Measurements from ENCODE around the gene RERE. TPM values are rescaled to one million over a fixed set of nuclear protein-coding genes. Genes with fewer than 3 reads are reported as not detected.

RERE gene
- total RNA-seq, 1 donor from 2014 or later: 76.8 TPM

GRCh38 chr1:8666389-8667167, 150.9 kb downstream of the RERE start:
- no peak for TF ChIP-seq CTCF (IDR thresholded peaks at IDR 0.05)
- Mint-ChIP-seq H3K27ac (ENCODE audit: unreplicated experiment) (peak overlapping the region; percentile 61), H3K36me3 (ENCODE audit: unreplicated experiment) (no peaks in the 10 kb centered on the region), H3K4me1 (ENCODE audit: unreplicated experiment) (peaks cover 14% of the 10 kb centered on the region), H3K4me3 (ENCODE audit: unreplicated experiment) (peak overlapping the region; percentile 5), H3K9me3 (ENCODE audit: unreplicated experiment) (no peaks in the 10 kb centered on the region), H3K27me3 (ENCODE audit: unreplicated experiment) (no peaks in the 10 kb centered on the region)
- DNase-seq (ENCODE audit: extremely low spot score, unreplicated experiment): no peak

- Mint-ChIP-seq H3K4me3 (ENCODE audit: unreplicated experiment) (no peak overlapping the region), H3K9me3 (ENCODE audit: unreplicated experiment) (no peaks in the 10 kb centered on the region), H3K36me3 (ENCODE audit: unreplicated experiment) (no peaks in the 10 kb centered on the region), H3K27ac (ENCODE audit: unreplicated experiment) (no peak overlapping the region), H3K4me1 (ENCODE audit: unreplicated experiment) (peaks cover 8% of the 10 kb centered on the region), H3K27me3 (ENCODE audit: unreplicated experiment) (no peaks in the 10 kb centered on the region)
- no peak for DNase-seq (ENCODE audit: extremely low spot score, unreplicated experiment)
- TF ChIP-seq CTCF (IDR thresholded peaks at IDR 0.05): no peak
These were observed 151.6 kb downstream of the RERE start for GRCh38 chr1:8665833-8666232.

- Mint-ChIP-seq H3K4me3 (ENCODE audit: unreplicated experiment) (no peak overlapping the region), H3K36me3 (ENCODE audit: unreplicated experiment) (no peaks in the 10 kb centered on the region), H3K27ac (ENCODE audit: unreplicated experiment) (no peak overlapping the region), H3K9me3 (ENCODE audit: unreplicated experiment) (no peaks in the 10 kb centered on the region), H3K4me1 (ENCODE audit: unreplicated experiment) (peaks cover 1% of the 10 kb centered on the region), H3K27me3 (ENCODE audit: unreplicated experiment) (no peaks in the 10 kb centered on the region)
- TF ChIP-seq CTCF (IDR thresholded peaks at IDR 0.05): no peak
- DNase-seq (ENCODE audit: extremely low spot score, unreplicated experiment): no peak
These were observed 152.6 kb downstream of the RERE start for GRCh38 chr1:8664887-8665286.

GRCh38 chr1:8663915-8664329, 153.5 kb downstream of the RERE start:
- no peak for DNase-seq (ENCODE audit: extremely low spot score, unreplicated experiment)
- no peak overlapping the region for H3K4me3 Mint-ChIP-seq (ENCODE audit: unreplicated experiment)
- no peaks in the 10 kb centered on the region for H3K9me3 Mint-ChIP-seq (ENCODE audit: unreplicated experiment)
- no peak for TF ChIP-seq CTCF (IDR thresholded peaks at IDR 0.05)
- no peak overlapping the region for H3K27ac Mint-ChIP-seq (ENCODE audit: unreplicated experiment)
- H3K27me3 Mint-ChIP-seq (ENCODE audit: unreplicated experiment): no peaks in the 10 kb centered on the region
- H3K36me3 Mint-ChIP-seq (ENCODE audit: unreplicated experiment): no peaks in the 10 kb centered on the region
- peaks cover 8% of the 10 kb centered on the region for H3K4me1 Mint-ChIP-seq (ENCODE audit: unreplicated experiment)

- Mint-ChIP-seq H3K27me3 (ENCODE audit: unreplicated experiment) (no peaks in the 10 kb centered on the region), H3K27ac (ENCODE audit: unreplicated experiment) (no peak overlapping the region), H3K4me1 (ENCODE audit: unreplicated experiment) (peaks cover 11% of the 10 kb centered on the region), H3K9me3 (ENCODE audit: unreplicated experiment) (no peaks in the 10 kb centered on the region), H3K4me3 (ENCODE audit: unreplicated experiment) (no peak overlapping the region), H3K36me3 (ENCODE audit: unreplicated experiment) (no peaks in the 10 kb centered on the region)
- no peak for DNase-seq (ENCODE audit: extremely low spot score, unreplicated experiment)
- no peak for TF ChIP-seq CTCF (IDR thresholded peaks at IDR 0.05)
These were observed 154.2 kb downstream of the RERE start for GRCh38 chr1:8663090-8663802.
